Measurements from ENCODE around the gene ENPP3.

- TF ChIP-seq POLR2AphosphoS5 (IDR thresholded peaks at IDR 0.05; ENCODE audit: insufficient read depth in 1 of 2, low read depth in 1 of 2) (no peak), CTCF (IDR thresholded peaks at IDR 0.05) (no peak)
Observed at GRCh38 chr6:131730264-131730663, 93.2 kb downstream of the ENPP3 start.
